Gastroesophageal sphincter (tissue), 3 donors: ENCODE measurements around the gene GABRB2.

Experiments
- EP300 ChIP-seq: sonication (generic); formaldehyde crosslinking; IDR thresholded peaks from one replicate; pipeline ENCODE4 v1.6.1; 2017; ENCODE audit warnings: antibody characterized with exemption, mild to moderate bottlenecking
- POLR2A ChIP-seq, 2 donors: fragments of 450-650 bp; IDR thresholded peaks; one replicate each; pipeline ENCODE4 v1.6.1; 2017; ENCODE audit warnings: antibody characterized with exemption in 2 of 2, mild to moderate bottlenecking in 2 of 2, moderate library complexity in 1 of 2
- POLR2AphosphoS5 ChIP-seq: sonication (generic); formaldehyde crosslinking; IDR thresholded peaks from one replicate; pipeline ENCODE4 v1.6.1; 2017; ENCODE audit warnings: antibody characterized with exemption
- TF ChIP-seq, protein P1 (sequence below), 4 experiments: fragments of 200-600 bp in 2 of 4; fragments of 450-650 bp in 2 of 4; sonication (generic) in 1 of 4; IDR thresholded peaks; one replicate each; pipeline ENCODE4 v1.5.1; 2017 to 2019; ENCODE audit warnings: antibody characterized with exemption in 4 of 4, mild to moderate bottlenecking in 2 of 4, moderate library complexity in 2 of 4

- TF ChIP-seq POLR2A (IDR thresholded peaks at IDR 0.05) (no peak), POLR2AphosphoS5 (no peak), EP300 (no peak)
- TF ChIP-seq, protein P1, sequence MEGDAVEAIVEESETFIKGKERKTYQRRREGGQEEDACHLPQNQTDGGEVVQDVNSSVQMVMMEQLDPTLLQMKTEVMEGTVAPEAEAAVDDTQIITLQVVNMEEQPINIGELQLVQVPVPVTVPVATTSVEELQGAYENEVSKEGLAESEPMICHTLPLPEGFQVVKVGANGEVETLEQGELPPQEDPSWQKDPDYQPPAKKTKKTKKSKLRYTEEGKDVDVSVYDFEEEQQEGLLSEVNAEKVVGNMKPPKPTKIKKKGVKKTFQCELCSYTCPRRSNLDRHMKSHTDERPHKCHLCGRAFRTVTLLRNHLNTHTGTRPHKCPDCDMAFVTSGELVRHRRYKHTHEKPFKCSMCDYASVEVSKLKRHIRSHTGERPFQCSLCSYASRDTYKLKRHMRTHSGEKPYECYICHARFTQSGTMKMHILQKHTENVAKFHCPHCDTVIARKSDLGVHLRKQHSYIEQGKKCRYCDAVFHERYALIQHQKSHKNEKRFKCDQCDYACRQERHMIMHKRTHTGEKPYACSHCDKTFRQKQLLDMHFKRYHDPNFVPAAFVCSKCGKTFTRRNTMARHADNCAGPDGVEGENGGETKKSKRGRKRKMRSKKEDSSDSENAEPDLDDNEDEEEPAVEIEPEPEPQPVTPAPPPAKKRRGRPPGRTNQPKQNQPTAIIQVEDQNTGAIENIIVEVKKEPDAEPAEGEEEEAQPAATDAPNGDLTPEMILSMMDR (IDR thresholded peaks at IDR 0.05): no peak
These were observed 167.8 kb downstream of the GABRB2 start for GRCh38 chr5:161378701-161379100.
